Body of pancreas (tissue), 4 donors: ENCODE measurements around the gene SLC39A10.

ENCODE experiments used
- CTCF ChIP-seq, 7 experiments: fragments of 450-650 bp in 4 of 7; fragments of 200-600 bp in 3 of 7; sonication (generic) in 3 of 7; IDR thresholded peaks; one replicate each; pipeline ENCODE4 v1.5.1; 2016 to 2019; ENCODE audit warnings: antibody characterized with exemption in 7 of 7
- POLR2A ChIP-seq, 3 donors: fragments of 450-650 bp; IDR thresholded peaks; one replicate each; pipeline ENCODE4 v1.6.1; 2016; ENCODE audit warnings: antibody characterized with exemption in 3 of 3, mild to moderate bottlenecking in 2 of 3

GRCh38 chr2:195716466-195716865, 59.4 kb downstream of the SLC39A10 start:
- TF ChIP-seq CTCF (IDR thresholded peaks at IDR 0.05): no peak
- no peak for TF ChIP-seq POLR2A (IDR thresholded peaks at IDR 0.05)
